HepG2 (cell line): ENCODE measurements around the gene PSPH. TPM values are rescaled to one million over a fixed set of nuclear protein-coding genes. Genes with fewer than 3 reads are reported as not detected.

Source experiments
- ELF3 ChIP-seq: IDR thresholded peaks from 2 replicates; pipeline ENCODE4 v1.6.1; 2016; ENCODE audit warnings: missing genetic modification reagents, missing compliant biosample characterization
- EP300 ChIP-seq, 3 experiments: sonication (generic) in 1 of 3; formaldehyde crosslinking in 1 of 3; IDR thresholded peaks; 2 replicates each; pipeline versions ENCODE4 v1.5.1 to v1.6.1; 2011 to 2020; ENCODE audit warnings: low read depth in 2 of 3, low read length in 2 of 3, borderline replicate concordance in 1 of 3, improper control_type of control experiment in 1 of 3, mild to moderate bottlenecking in 1 of 3, missing genetic modification reagents in 1 of 3, moderate library complexity in 1 of 3
- NFE2L2 ChIP-seq: fragments of 150-350 bp; IDR thresholded peaks from 2 replicates; pipeline ENCODE4 v1.6.1; 2014; ENCODE audit warnings: low read length
- NKX3-1 ChIP-seq: sonication (generic); formaldehyde crosslinking; IDR thresholded peaks from 2 replicates; pipeline ENCODE4 v1.5.0; 2020; ENCODE audit warnings: missing genetic modification reagents
- PRPF4 ChIP-seq: fragments of 200-400 bp; formaldehyde crosslinking; IDR thresholded peaks from 2 replicates; pipeline ENCODE4 v1.6.1; 2016; ENCODE audit warnings: low read length, low read depth; ENCODE audit not compliant: poor library complexity, severe bottlenecking
- RBM39 ChIP-seq: fragments of 200-400 bp; formaldehyde crosslinking; IDR thresholded peaks from one replicate; pipeline ENCODE4 v1.6.1; 2018; ENCODE audit warnings: antibody characterized with exemption, mild to moderate bottlenecking, low read depth, low read length; ENCODE audit not compliant: poor library complexity, severe bottlenecking
- RNF2 ChIP-seq: fragments of 450-650 bp; conservative IDR thresholded peaks from 2 replicates; pipeline ENCODE4 v1.6.1; 2016; ENCODE audit warnings: low read depth
- SIX1 ChIP-seq: sonication (generic); formaldehyde crosslinking; IDR thresholded peaks from 2 replicates; pipeline ENCODE4 v1.4.0; 2020; ENCODE audit warnings: missing genetic modification reagents, borderline replicate concordance
- SOX6 ChIP-seq, 2 experiments: fragments of 450-650 bp in 1 of 2; sonication (generic) in 1 of 2; formaldehyde crosslinking in 1 of 2; IDR thresholded peaks; 2 replicates each; pipeline versions ENCODE4 v1.4.0 to v1.6.1; 2017 to 2020; ENCODE audit warnings: antibody characterized with exemption in 1 of 2, mild to moderate bottlenecking in 1 of 2, missing genetic modification reagents in 1 of 2
- TCF12 ChIP-seq, 2 experiments: fragments of 450-650 bp in 1 of 2; sonication (generic) in 1 of 2; formaldehyde crosslinking in 1 of 2; IDR thresholded peaks; 2 replicates each; pipeline versions ENCODE4 v1.6.1 to v1.8.0; 2017 to 2022; ENCODE audit warnings: antibody characterized with exemption in 1 of 2, mild to moderate bottlenecking in 1 of 2, missing genetic modification reagents in 1 of 2, moderate library complexity in 1 of 2
- ZBTB4 ChIP-seq: sonication (generic); formaldehyde crosslinking; IDR thresholded peaks from 2 replicates; pipeline ENCODE4 v1.4.0; 2020; ENCODE audit warnings: missing genetic modification reagents, mild to moderate bottlenecking, borderline replicate concordance
- ZNF3 ChIP-seq: IDR thresholded peaks from 2 replicates; pipeline ENCODE4 v1.7.0; 2017; ENCODE audit warnings: inconsistent platforms
- ZNF556 ChIP-seq: sonication (generic); formaldehyde crosslinking; IDR thresholded peaks from 2 replicates; pipeline ENCODE4 v1.4.0; 2020; ENCODE audit warnings: mild to moderate bottlenecking, missing genetic modification reagents, borderline replicate concordance
- ZNF772 ChIP-seq: sonication (generic); formaldehyde crosslinking; IDR thresholded peaks from 2 replicates; pipeline ENCODE4 v1.5.0; 2020; ENCODE audit warnings: mild to moderate bottlenecking, missing genetic modification reagents
- polyA plus RNA-seq, 8 experiments: library from polyadenylated mRNA; depleted of rRNA in 3 of 8; stranded (reverse) in 7 of 8; unstranded in 1 of 8; fragments of >200 nt; fragmentation: Illumina TruSeq in 4 of 8; extraction: Trizol in 4 of 8; gene quantifications; 2 replicates each; pipeline versions ENCODE4 v1.2.1 to v1.2.3, GENCODE V29; 2011 to 2016; ENCODE audit warnings: low read depth in 4 of 8, missing spikeins in 1 of 8, mixed read lengths in 1 of 8; ENCODE audit not compliant: insufficient read depth in 1 of 8
- total RNA-seq, 5 experiments: library from RNA; depleted of rRNA; stranded (reverse); fragments of >200 nt; fragmentation: Illumina TruSeq; extraction: Trizol; gene quantifications; 2 replicates each; pipeline ENCODE4 v1.2.3, GENCODE V29; 2016; ENCODE audit warnings: low read depth in 1 of 5
- TF ChIP-seq, protein P1 (sequence below): sonication (generic); formaldehyde crosslinking; IDR thresholded peaks from 2 replicates; pipeline ENCODE4 v1.4.0; 2020; ENCODE audit warnings: mild to moderate bottlenecking, missing genetic modification reagents
- TF ChIP-seq, protein P2 (sequence below): sonication (generic); formaldehyde crosslinking; IDR thresholded peaks from 2 replicates; pipeline ENCODE4 v1.4.0; 2020; ENCODE audit warnings: missing genetic modification reagents, mild to moderate bottlenecking, borderline replicate concordance

The PSPH gene
- total and polyA plus RNA-seq, 2 of the 13 experiments (the other 11 are each of a cell fraction or from before 2014, with no cell fraction given) = 85.5 to 124 TPM

- TF ChIP-seq PRPF4 (no peak), ZBTB4 (CRISPR knock-in tag) (peak; percentile 54; the same call in 1 of the 2 replicates), RNF2 (peak; percentile 17; the same call in 1 of the 2 replicates), EP300 (IDR thresholded peaks at IDR 0.05; ENCODE audit: low read depth in 2 of 2, low read length in 2 of 2) (no peak), EP300 (CRISPR knock-in tag; IDR thresholded peaks at IDR 0.05; ENCODE audit: borderline replicate concordance) (no peak), RBM39 (peak; percentile 33), ZNF556 (CRISPR knock-in tag) (peak; percentile 33; the same call in 1 of the 2 replicates), ZNF772 (CRISPR knock-in tag) (peak; percentile 90), ELF3 (CRISPR knock-in tag) (peak; percentile 49; the same call in 1 of the 2 replicates), SIX1 (CRISPR knock-in tag) (no peak), NKX3-1 (peak; percentile 84; the same call in 1 of the 2 replicates), SOX6 (IDR thresholded peaks at IDR 0.05) (no peak), SOX6 (CRISPR knock-in tag; IDR thresholded peaks at IDR 0.05) (peak; percentile 78), ZNF3 (no peak), NFE2L2 (no peak), TCF12 (IDR thresholded peaks at IDR 0.05) (no peak), TCF12 (CRISPR knock-in tag; IDR thresholded peaks at IDR 0.05) (no peak)
- TF ChIP-seq, protein P1, sequence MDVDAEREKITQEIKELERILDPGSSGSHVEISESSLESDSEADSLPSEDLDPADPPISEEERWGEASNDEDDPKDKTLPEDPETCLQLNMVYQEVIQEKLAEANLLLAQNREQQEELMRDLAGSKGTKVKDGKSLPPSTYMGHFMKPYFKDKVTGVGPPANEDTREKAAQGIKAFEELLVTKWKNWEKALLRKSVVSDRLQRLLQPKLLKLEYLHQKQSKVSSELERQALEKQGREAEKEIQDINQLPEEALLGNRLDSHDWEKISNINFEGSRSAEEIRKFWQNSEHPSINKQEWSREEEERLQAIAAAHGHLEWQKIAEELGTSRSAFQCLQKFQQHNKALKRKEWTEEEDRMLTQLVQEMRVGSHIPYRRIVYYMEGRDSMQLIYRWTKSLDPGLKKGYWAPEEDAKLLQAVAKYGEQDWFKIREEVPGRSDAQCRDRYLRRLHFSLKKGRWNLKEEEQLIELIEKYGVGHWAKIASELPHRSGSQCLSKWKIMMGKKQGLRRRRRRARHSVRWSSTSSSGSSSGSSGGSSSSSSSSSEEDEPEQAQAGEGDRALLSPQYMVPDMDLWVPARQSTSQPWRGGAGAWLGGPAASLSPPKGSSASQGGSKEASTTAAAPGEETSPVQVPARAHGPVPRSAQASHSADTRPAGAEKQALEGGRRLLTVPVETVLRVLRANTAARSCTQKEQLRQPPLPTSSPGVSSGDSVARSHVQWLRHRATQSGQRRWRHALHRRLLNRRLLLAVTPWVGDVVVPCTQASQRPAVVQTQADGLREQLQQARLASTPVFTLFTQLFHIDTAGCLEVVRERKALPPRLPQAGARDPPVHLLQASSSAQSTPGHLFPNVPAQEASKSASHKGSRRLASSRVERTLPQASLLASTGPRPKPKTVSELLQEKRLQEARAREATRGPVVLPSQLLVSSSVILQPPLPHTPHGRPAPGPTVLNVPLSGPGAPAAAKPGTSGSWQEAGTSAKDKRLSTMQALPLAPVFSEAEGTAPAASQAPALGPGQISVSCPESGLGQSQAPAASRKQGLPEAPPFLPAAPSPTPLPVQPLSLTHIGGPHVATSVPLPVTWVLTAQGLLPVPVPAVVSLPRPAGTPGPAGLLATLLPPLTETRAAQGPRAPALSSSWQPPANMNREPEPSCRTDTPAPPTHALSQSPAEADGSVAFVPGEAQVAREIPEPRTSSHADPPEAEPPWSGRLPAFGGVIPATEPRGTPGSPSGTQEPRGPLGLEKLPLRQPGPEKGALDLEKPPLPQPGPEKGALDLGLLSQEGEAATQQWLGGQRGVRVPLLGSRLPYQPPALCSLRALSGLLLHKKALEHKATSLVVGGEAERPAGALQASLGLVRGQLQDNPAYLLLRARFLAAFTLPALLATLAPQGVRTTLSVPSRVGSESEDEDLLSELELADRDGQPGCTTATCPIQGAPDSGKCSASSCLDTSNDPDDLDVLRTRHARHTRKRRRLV (CRISPR knock-in tag) = no peak
- TF ChIP-seq, protein P2, sequence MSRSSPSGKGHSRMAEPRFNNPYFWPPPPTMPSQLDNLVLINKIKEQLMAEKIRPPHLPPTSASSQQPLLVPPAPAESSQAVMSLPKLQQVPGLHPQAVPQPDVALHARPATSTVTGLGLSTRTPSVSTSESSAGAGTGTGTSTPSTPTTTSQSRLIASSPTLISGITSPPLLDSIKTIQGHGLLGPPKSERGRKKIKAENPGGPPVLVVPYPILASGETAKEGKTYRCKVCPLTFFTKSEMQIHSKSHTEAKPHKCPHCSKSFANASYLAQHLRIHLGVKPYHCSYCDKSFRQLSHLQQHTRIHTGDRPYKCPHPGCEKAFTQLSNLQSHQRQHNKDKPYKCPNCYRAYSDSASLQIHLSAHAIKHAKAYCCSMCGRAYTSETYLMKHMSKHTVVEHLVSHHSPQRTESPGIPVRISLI (CRISPR knock-in tag) = no peak
Observed at GRCh38 chr7:56063882-56064625, 12.8 kb upstream of the PSPH start, which contains the start of gene SUMF2 (continued).
